Panc1 (cell line): ENCODE measurements around the gene RBFA. TPM values are rescaled to one million over a fixed set of nuclear protein-coding genes. Genes with fewer than 3 reads are reported as not detected.

Experiments
- ATAC-seq: fragments of 200-7000 bp; cut with Tn5 transposase; 2 replicates; pipeline ENCODE4 v1.9.1; 2020; ENCODE audit warnings: mild to moderate bottlenecking, moderate library complexity
- BruUV-seq: library from RNA; stranded (reverse); fragments of 400-500 nt; replicated peaks from 2 replicates; lab custom pipeline; 2021; lab: Mats Ljungman, UMichigan
- CTCF ChIA-PET: fragments of 300-600 bp; sonication (Branson Sonifier 250); formaldehyde crosslinking; loops from one replicate; lab custom pipeline; 2022; ENCODE audit warnings: antibody characterized with exemption; lab: Charles Lee
- POLR2A ChIA-PET: fragments of 300-600 bp; sonication (Branson Sonifier 250); formaldehyde crosslinking; loops from one replicate; lab custom pipeline; 2022; ENCODE audit warnings: antibody characterized with exemption; lab: Charles Lee
- DNase-seq: peaks from one replicate; pipeline ENCODE4 v3.0.0-alpha.2; 2010; ENCODE audit warnings: low read depth, low spot score
- H3K27ac ChIP-seq: 2 replicates; pipeline ENCODE4 v1.5.1; 2011; ENCODE audit warnings: mild to moderate bottlenecking, low read length, inconsistent platforms
- H3K27me3 ChIP-seq: fragments of 200-500 bp; sonication (Bioruptor generic); 2 replicates; pipeline ENCODE4 v1.6.0; 2014; ENCODE audit warnings: low read length, inconsistent platforms; ENCODE audit not compliant: control insufficient read depth, insufficient read depth
- H3K36me3 ChIP-seq: fragments of 200-500 bp; sonication (Bioruptor generic); 2 replicates; pipeline ENCODE4 v1.5.1; 2014; ENCODE audit warnings: inconsistent platforms, mild to moderate bottlenecking, low read length, moderate library complexity; ENCODE audit not compliant: control insufficient read depth, insufficient read depth
- H3K4me1 ChIP-seq: 2 replicates; pipeline ENCODE4 v1.5.1; 2011; ENCODE audit warnings: inconsistent platforms, mild to moderate bottlenecking, low read length, moderate library complexity; ENCODE audit not compliant: control insufficient read depth, insufficient read depth
- H3K4me3 ChIP-seq, 2 experiments: 2 replicates each; pipeline ENCODE4 v1.5.1; 2011 to 2012; ENCODE audit warnings: low read depth in 2 of 2, low read length in 2 of 2, mild to moderate bottlenecking in 2 of 2, inconsistent platforms in 1 of 2, moderate library complexity in 1 of 2
- H3K9me3 ChIP-seq: fragments of 200-500 bp; sonication (Bioruptor generic); 2 replicates; pipeline ENCODE4 v1.5.1; 2014; ENCODE audit warnings: low read depth, mild to moderate bottlenecking, inconsistent platforms, low read length, moderate library complexity; ENCODE audit not compliant: control insufficient read depth, insufficient read depth
- POLR2AphosphoS5 ChIP-seq: IDR thresholded peaks from 2 replicates; pipeline ENCODE4 v1.6.1; 2012; ENCODE audit warnings: mild to moderate bottlenecking, low read depth, low read length, moderate library complexity
- SIN3A ChIP-seq: IDR thresholded peaks from 2 replicates; pipeline ENCODE4 v1.6.1; 2012; ENCODE audit warnings: low read depth, mild to moderate bottlenecking, low read length, moderate library complexity, borderline replicate concordance; ENCODE audit not compliant: insufficient read depth
- TCF7L2 ChIP-seq: IDR thresholded peaks from 2 replicates; pipeline ENCODE4 v1.6.1; 2011; ENCODE audit warnings: mild to moderate bottlenecking, low read depth, low read length, inconsistent platforms
- in situ Hi-C: cut with HindIII; loops from 2 replicates; pipeline ENCODE4 v1.10.0; 2016; ENCODE audit warnings: low sequenced_read_pairs, low pct_unique_long_range_greater_than_20kb
- intact Hi-C: fragments of 100-400 bp; cut with micrococcal nuclease; formaldehyde crosslinking; loops from one replicate; pipeline ENCODE4 v1.10.0; 2022; ENCODE audit not compliant: unreplicated experiment
- total RNA-seq: library from RNA; stranded (reverse); gene quantifications from one replicate; pipeline ENCODE4 v1.2.1, GENCODE V29; 2021; ENCODE audit not compliant: unreplicated experiment
- TF ChIP-seq, protein P1 (sequence below), 2 experiments: IDR thresholded peaks; 2 replicates each; pipeline ENCODE4 v1.6.1; 2011 to 2012; ENCODE audit warnings: low read depth in 2 of 2, control low read depth in 1 of 2, low read length in 1 of 2, mild to moderate bottlenecking in 1 of 2, moderate library complexity in 1 of 2; ENCODE audit not compliant: insufficient read depth in 1 of 2
- TF ChIP-seq, protein P2 (sequence below): fragments of 450-650 bp; IDR thresholded peaks from 2 replicates; pipeline ENCODE4 v1.5.1; 2017; ENCODE audit warnings: mild to moderate bottlenecking

Gene RBFA
- total RNA-seq, 1 experiment from 2014 or later = 83.1 TPM

DNA sequence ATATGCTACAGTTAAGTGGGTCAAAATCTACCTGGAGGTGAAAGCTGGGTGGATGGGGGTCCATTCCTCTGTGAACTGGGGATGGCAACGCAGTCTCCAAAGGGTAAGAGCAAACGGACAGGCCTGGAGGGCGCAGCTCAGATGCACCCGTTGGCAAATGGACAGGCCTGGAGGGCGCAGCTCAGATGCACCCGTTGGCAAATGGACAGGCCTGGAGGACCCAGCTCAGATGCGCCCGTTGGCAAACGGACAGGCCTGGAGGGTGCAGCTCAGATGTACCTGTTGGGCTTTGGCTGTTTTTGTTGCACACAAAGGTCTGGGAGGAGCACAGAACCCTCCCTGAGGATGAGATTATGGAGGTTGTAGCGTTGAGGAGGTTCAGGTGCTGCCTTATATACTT, 33.7 kb downstream of the RBFA start:
- no peaks in the 10 kb centered on the region for H3K9me3 ChIP-seq
- H3K36me3 ChIP-seq = no peaks in the 10 kb centered on the region
- intact Hi-C loops (no loop called here), in situ Hi-C loops (no loop called here)
- ChIA-PET CTCF (no interaction called here), POLR2A (no interaction called here)
- H3K27ac ChIP-seq = no peak overlapping the region
- no TSS peak for BruUV-seq
- TF ChIP-seq TCF7L2 (no peak), SIN3A (no peak), POLR2AphosphoS5 (no peak)
- TF ChIP-seq, protein P1, sequence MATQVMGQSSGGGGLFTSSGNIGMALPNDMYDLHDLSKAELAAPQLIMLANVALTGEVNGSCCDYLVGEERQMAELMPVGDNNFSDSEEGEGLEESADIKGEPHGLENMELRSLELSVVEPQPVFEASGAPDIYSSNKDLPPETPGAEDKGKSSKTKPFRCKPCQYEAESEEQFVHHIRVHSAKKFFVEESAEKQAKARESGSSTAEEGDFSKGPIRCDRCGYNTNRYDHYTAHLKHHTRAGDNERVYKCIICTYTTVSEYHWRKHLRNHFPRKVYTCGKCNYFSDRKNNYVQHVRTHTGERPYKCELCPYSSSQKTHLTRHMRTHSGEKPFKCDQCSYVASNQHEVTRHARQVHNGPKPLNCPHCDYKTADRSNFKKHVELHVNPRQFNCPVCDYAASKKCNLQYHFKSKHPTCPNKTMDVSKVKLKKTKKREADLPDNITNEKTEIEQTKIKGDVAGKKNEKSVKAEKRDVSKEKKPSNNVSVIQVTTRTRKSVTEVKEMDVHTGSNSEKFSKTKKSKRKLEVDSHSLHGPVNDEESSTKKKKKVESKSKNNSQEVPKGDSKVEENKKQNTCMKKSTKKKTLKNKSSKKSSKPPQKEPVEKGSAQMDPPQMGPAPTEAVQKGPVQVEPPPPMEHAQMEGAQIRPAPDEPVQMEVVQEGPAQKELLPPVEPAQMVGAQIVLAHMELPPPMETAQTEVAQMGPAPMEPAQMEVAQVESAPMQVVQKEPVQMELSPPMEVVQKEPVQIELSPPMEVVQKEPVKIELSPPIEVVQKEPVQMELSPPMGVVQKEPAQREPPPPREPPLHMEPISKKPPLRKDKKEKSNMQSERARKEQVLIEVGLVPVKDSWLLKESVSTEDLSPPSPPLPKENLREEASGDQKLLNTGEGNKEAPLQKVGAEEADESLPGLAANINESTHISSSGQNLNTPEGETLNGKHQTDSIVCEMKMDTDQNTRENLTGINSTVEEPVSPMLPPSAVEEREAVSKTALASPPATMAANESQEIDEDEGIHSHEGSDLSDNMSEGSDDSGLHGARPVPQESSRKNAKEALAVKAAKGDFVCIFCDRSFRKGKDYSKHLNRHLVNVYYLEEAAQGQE (IDR thresholded peaks at IDR 0.05; ENCODE audit: insufficient read depth in 1 of 2, low read depth in 2 of 2, low read length in 1 of 2) = no peak
- TF ChIP-seq, protein P2, sequence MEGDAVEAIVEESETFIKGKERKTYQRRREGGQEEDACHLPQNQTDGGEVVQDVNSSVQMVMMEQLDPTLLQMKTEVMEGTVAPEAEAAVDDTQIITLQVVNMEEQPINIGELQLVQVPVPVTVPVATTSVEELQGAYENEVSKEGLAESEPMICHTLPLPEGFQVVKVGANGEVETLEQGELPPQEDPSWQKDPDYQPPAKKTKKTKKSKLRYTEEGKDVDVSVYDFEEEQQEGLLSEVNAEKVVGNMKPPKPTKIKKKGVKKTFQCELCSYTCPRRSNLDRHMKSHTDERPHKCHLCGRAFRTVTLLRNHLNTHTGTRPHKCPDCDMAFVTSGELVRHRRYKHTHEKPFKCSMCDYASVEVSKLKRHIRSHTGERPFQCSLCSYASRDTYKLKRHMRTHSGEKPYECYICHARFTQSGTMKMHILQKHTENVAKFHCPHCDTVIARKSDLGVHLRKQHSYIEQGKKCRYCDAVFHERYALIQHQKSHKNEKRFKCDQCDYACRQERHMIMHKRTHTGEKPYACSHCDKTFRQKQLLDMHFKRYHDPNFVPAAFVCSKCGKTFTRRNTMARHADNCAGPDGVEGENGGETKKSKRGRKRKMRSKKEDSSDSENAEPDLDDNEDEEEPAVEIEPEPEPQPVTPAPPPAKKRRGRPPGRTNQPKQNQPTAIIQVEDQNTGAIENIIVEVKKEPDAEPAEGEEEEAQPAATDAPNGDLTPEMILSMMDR = no peak
- H3K27me3 ChIP-seq = no peaks in the 10 kb centered on the region
- no peak for DNase-seq
- no peak overlapping the region for H3K4me3 ChIP-seq
- ATAC-seq = no peak
- no peaks in the 10 kb centered on the region for H3K4me1 ChIP-seq

DNA sequence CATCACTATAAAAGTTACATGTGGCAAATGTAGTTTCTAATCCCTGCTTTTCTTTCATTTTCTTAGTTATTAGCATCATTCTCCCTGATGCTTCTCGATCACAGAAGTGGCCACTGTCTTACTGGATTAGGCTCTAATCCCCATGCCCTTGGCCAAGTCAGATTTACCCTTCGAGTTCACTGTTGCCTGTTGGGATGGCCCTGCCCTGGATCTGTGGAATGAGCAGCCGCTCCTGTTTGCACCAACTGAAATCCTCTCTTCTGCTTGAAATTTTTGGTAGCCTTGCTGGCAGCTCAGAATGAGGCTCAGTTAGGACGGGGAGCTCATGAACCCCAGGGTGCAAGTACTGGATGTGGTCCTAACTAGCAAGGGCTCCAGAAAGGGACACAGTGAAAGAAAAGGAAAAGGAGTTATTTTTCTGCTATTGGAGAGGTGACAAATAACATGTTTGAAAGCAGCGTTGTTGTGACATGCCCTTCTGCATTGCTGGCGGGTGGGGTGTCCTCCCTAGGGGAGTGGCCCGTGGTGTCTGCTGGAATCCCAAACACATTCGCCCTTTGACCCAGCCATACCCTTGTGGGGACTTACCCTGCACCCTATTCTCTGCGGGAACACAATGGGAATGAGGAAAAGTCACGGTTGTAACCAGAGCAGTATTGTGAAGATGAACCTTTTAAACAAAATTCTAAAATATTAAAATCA, 34.5 kb downstream of the RBFA start:
- in situ Hi-C loops = no loop called here

More for the DNA sequence above, 34.5 kb downstream of the RBFA start:
- TF ChIP-seq TCF7L2 (no peak), POLR2AphosphoS5 (no peak), SIN3A (no peak)
- TF ChIP-seq, protein P2 = no peak
- TF ChIP-seq, protein P1 (IDR thresholded peaks at IDR 0.05; ENCODE audit: insufficient read depth in 1 of 2, low read depth in 2 of 2, low read length in 1 of 2) = no peak
- POLR2A ChIA-PET = interaction anchor here (0.7 kb wide), 1 partner anchor 165 kb away, joined by 3 read pairs; no protein-coding TSS in a partner anchor
- Histone ChIP-seq H3K27ac (no peak overlapping the region; the same call in 1 of the 2 replicates), H3K4me3 (no peak overlapping the region), H3K9me3 (no peaks in the 10 kb centered on the region), H3K27me3 (no peaks in the 10 kb centered on the region), H3K36me3 (no peaks in the 10 kb centered on the region), H3K4me1 (no peaks in the 10 kb centered on the region)
- ATAC-seq (no peak), DNase-seq (no peak)
- intact Hi-C loops = no loop called here
- CTCF ChIA-PET = no interaction called here
- no TSS peak for BruUV-seq
